OCI-LY1 (cell line): ENCODE measurements around the gene PRMT3.

Source experiments
- H2AFZ ChIP-seq: fragments of 200-600 bp; sonication (generic), shearing (Covaris generic); 2 replicates; pipeline ENCODE4 v1.6.0; 2014; ENCODE audit warnings: antibody characterized with exemption, mild to moderate bottlenecking, low read length
- H3F3A ChIP-seq: fragments of 200-600 bp; sonication (generic), shearing (Covaris generic); 2 replicates; pipeline ENCODE4 v1.6.0; 2014; ENCODE audit warnings: mild to moderate bottlenecking, antibody characterized with exemption, low read length, moderate library complexity; ENCODE audit not compliant: insufficient read depth
- H3K27ac ChIP-seq: fragments of 200-600 bp; sonication (generic); 2 replicates; pipeline ENCODE4 v1.5.1; 2014; ENCODE audit warnings: low read length, mixed run types, mild to moderate bottlenecking, low read depth; ENCODE audit not compliant: poor library complexity, severe bottlenecking
- H3K27me3 ChIP-seq: fragments of 200-600 bp; sonication (generic); 2 replicates; pipeline ENCODE4 v1.6.0; 2014; ENCODE audit warnings: antibody characterized with exemption, mild to moderate bottlenecking, low read length, moderate library complexity; ENCODE audit not compliant: insufficient read depth
- H3K36me3 ChIP-seq: fragments of 200-600 bp; sonication (generic); 2 replicates; pipeline ENCODE4 v1.6.1; 2014; ENCODE audit warnings: mild to moderate bottlenecking, antibody characterized with exemption, low read length, moderate library complexity, mixed read lengths; ENCODE audit not compliant: insufficient read depth
- H3K4me1 ChIP-seq: fragments of 200-600 bp; sonication (generic); 2 replicates; pipeline ENCODE4 v1.5.1; 2014; ENCODE audit warnings: mild to moderate bottlenecking, low read length, moderate library complexity; ENCODE audit not compliant: insufficient read depth, severe bottlenecking
- H3K4me2 ChIP-seq: fragments of 200-600 bp; sonication (generic), shearing (Covaris generic); 2 replicates; pipeline ENCODE4 v1.6.1; 2014; ENCODE audit warnings: low read length
- H3K4me3 ChIP-seq: fragments of 200-600 bp; sonication (generic); 2 replicates; pipeline ENCODE4 v1.5.1; 2014; ENCODE audit warnings: low read length, low read depth, mild to moderate bottlenecking, mixed read lengths; ENCODE audit not compliant: poor library complexity, severe bottlenecking
- H3K79me2 ChIP-seq: fragments of 200-600 bp; shearing (Covaris generic); 2 replicates; pipeline ENCODE4 v1.6.1; 2016; ENCODE audit warnings: mixed run types, low read length, mixed read lengths; ENCODE audit not compliant: insufficient read depth
- H3K9ac ChIP-seq: fragments of 200-600 bp; sonication (generic), shearing (Covaris generic); 2 replicates; pipeline ENCODE4 v1.6.1; 2014; ENCODE audit warnings: mild to moderate bottlenecking, low read length, mixed read lengths
- H3K9me2 ChIP-seq: fragments of 200-600 bp; sonication (generic), shearing (Covaris generic); 2 replicates; pipeline ENCODE4 v1.6.1; 2014; ENCODE audit warnings: low read depth, mild to moderate bottlenecking, low read length, mixed read lengths
- H3K9me3 ChIP-seq: fragments of 200-600 bp; shearing (Covaris generic); 2 replicates; pipeline ENCODE4 v1.6.1; 2014; ENCODE audit warnings: low read length, mixed read lengths
- H4K20me1 ChIP-seq: fragments of 200-600 bp; sonication (generic), shearing (Covaris generic); 2 replicates; pipeline ENCODE4 v1.6.0; 2016; ENCODE audit warnings: mild to moderate bottlenecking, low read length; ENCODE audit not compliant: insufficient read depth
- CTCF ChIP-seq: fragments of 200-600 bp; sonication (generic), shearing (Covaris generic); IDR thresholded peaks from 2 replicates; pipeline ENCODE4 v1.5.1; 2017; ENCODE audit warnings: mild to moderate bottlenecking, antibody characterized with exemption, low read length, moderate library complexity, mixed read lengths
- EZH2 ChIP-seq: fragments of 200-600 bp; sonication (generic), shearing (Covaris generic); IDR thresholded peaks from 2 replicates; pipeline ENCODE4 v1.8.0; 2017; ENCODE audit warnings: borderline replicate concordance, mixed run types, mild to moderate bottlenecking, antibody characterized with exemption, low read length, moderate library complexity, mixed read lengths

The PRMT3 gene

DNA sequence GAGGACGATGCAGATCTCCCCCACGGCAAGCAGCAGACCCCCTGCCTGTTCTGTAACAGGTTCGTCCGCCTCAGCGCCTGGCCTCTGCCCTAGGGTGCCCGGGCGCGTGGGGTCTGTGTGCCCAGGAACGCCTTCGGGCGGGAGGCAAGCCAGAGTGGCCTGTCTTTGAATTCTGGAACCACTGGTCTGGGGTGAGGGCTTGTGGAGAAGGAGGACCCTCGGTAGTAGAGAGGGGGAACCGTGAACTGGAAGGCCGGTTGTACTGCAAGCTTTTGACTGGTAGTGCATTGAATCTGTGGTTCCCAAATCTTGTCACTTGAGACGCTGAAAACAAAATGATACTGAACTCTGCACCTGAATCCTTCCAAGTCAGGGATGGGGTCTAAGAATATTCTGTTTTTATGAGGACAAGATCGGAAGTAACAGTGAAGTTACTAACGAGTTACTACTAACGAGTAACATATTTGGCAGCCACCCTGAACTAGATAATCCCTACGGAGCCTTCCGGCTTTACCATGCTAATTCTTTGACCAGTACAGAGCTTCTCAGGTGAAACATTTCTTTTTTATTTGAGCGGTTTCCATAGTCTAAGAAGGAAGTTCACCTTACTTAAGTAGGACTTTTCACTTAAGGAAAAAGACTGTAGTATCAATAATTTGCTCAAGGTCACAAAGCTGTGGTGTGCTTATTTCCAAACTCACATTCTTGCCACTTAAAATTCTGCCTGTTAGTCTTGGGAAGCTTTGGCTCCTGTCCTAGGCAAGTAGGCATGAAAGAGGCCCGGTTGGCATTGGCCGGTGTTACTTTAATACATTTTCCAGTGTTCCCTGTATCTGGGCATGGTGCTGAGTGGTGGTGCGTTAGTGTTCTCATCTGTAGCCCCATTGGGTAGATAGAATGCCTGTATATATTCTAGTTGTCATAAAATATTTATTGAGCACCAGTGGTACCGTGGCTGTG lies 860 bp downstream of the PRMT3 start:
- Histone ChIP-seq H3K79me2 (peaks cover 12% of the 10 kb centered on the region), H3K27ac (peak overlapping the region; percentile 58)
- no peak for TF ChIP-seq EZH2
- no peak for TF ChIP-seq CTCF

GRCh38 chr11:20397281-20397680 lies 9.8 kb downstream of the PRMT3 start:
- Histone ChIP-seq H3K79me2 (0 out of 2 replicates have a peak, but pooled peaks cover 3% of the 10 kb centered on the region), H3K4me3 (no peak overlapping the region), H3F3A (no peaks in the 10 kb centered on the region; the same call in 1 of the 2 replicates), H3K4me2 (no peak overlapping the region), H3K9me3 (no peaks in the 10 kb centered on the region), H2AFZ (no peak overlapping the region), H3K27ac (no peak overlapping the region), H3K9ac (no peak overlapping the region), H3K27me3 (no peaks in the 10 kb centered on the region), H3K36me3 (peaks cover 89% of the 10 kb centered on the region), H3K4me1 (no peaks in the 10 kb centered on the region), H4K20me1 (0 out of 2 replicates have a peak, but pooled peaks cover 3% of the 10 kb centered on the region), H3K9me2 (no peaks in the 10 kb centered on the region)
- TF ChIP-seq CTCF (peak; percentile 58), EZH2 (no peak)

More for the DNA sequence above, 860 bp downstream of the PRMT3 start:
- Histone ChIP-seq H3K9me2 (no peaks in the 10 kb centered on the region), H3K4me3 (peak overlapping the region; percentile 83), H4K20me1 (no peaks in the 10 kb centered on the region), H2AFZ (no peak overlapping the region), H3K4me1 (peaks cover 20% of the 10 kb centered on the region), H3F3A (no peaks in the 10 kb centered on the region), H3K4me2 (peak overlapping the region; percentile 75), H3K9me3 (no peaks in the 10 kb centered on the region), H3K36me3 (peaks cover 36% of the 10 kb centered on the region), H3K27me3 (no peaks in the 10 kb centered on the region), H3K9ac (peak overlapping the region; percentile 89)

DNA sequence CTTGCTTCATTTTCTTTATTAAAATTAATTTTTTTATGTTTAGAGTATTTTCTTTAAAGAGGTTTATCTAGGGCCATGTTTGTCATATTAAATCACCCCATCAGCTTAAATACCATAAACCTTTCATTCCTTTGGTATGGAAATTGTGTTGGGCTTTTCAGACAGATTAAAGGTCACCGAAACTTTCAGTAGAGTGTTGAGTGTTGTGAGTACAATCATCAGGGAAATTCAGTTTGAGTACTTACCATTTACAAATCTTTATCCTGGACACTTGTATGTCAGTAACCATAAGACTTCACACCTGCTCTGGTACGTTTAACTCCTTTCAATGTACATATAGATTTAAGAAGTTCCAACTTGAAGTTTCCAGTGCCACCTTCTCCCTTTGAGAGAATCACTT lies 12.0 kb downstream of the PRMT3 start:
- H3K9ac ChIP-seq, result no peak overlapping the region
- peaks cover 88% of the 10 kb centered on the region for H3K36me3 ChIP-seq
- H3K9me2 ChIP-seq, result no peaks in the 10 kb centered on the region
- H3K4me2 ChIP-seq, result no peak overlapping the region
- H3F3A ChIP-seq, result no peaks in the 10 kb centered on the region; the same call in 1 of the 2 replicates
- H3K27ac ChIP-seq, result no peak overlapping the region
- TF ChIP-seq EZH2 (no peak), CTCF (no peak)
- 0 out of 2 replicates have a peak, but pooled peaks cover 3% of the 10 kb centered on the region for H3K79me2 ChIP-seq
- H4K20me1 ChIP-seq, result 0 out of 2 replicates have a peak, but pooled peaks cover 3% of the 10 kb centered on the region
- H2AFZ ChIP-seq, result no peak overlapping the region
- no peaks in the 10 kb centered on the region for H3K27me3 ChIP-seq
- no peaks in the 10 kb centered on the region for H3K4me1 ChIP-seq
- H3K9me3 ChIP-seq, result no peaks in the 10 kb centered on the region
- no peak overlapping the region for H3K4me3 ChIP-seq
